DMS114 treated with DMSO at 0.1 percent for 48 hours (cell line): Measurements from ENCODE around the gene TMEM131L.
"Not testable (repeated sequence)": the region's sequence is repeated elsewhere in the genome, so short reads cannot be mapped to it uniquely, and the experiment has no call there.

Experiments
- DNase-seq: peaks from one replicate; lab custom pipeline; 2025; ENCODE audit not compliant: unreplicated experiment; lab: John Stamatoyannopoulos, UW

Gene TMEM131L

DNA sequence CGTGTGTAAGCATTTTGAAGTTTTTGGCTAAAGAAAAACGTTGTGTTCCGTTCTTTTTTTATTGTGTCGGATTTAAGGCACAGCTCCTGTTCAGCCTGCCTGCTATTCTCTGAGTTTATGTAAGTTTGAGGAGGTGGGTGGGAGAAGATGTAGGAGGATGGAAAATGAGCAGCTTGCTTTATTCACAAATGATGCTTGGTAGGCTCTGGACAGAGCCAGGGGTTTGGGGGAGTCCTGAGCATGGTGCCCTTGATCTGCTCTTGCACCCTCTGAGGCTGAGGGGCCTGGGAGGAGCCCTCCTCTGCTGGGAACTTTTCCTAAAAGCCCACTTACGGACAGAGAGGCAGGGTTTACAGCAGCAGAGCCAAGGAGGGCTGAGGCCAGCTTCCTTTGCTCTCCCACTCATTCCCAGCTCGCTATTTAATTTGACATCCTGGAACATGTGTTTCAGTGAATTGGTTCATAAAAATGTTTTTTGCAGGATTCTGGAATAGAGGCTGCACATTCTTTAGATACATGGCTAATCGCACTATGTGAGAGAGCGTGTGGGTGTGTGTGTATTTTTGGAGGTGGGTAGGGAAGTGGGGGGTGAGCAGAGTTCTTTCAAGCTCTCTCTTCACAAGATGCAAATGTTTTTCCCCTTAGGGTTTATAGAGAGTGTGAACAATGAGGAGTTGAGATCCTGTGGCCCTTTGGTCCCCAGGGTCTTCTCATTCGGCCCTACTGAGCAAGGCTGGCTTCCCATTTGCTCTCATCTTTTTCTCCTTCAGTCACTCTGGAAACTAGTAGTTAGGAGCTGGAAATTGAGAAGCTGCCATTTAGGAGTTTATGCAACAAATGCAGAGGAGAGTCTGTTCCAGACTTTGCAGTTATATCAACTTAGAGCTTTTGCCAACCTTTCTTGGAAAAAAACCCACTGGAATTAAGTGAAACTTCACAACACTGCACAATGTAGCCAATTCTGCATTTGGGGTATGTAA lies 32.1 kb downstream of the TMEM131L start:
- no peak for DNase-seq

DNA sequence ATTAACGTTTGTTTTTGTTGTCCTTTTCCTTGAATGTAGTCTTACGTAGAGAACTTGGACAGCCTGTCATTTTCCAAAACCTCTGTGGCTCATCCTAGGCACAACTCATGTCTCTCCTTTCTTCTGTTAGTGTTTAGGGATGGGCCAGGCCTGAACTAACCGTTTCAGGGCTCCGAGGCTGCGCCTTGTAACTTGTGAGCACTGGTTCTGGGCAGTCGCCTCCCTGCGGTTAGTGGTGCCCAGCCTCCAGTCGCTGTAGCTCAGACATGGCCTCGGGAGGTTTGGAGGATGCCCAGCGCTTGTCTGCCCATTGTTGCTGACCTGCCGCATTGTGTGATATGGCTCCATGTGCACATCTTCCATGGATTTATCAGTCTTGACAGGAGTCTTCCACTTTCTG lies 32.8 kb downstream of the TMEM131L start:
- DNase-seq = no peak

DNA sequence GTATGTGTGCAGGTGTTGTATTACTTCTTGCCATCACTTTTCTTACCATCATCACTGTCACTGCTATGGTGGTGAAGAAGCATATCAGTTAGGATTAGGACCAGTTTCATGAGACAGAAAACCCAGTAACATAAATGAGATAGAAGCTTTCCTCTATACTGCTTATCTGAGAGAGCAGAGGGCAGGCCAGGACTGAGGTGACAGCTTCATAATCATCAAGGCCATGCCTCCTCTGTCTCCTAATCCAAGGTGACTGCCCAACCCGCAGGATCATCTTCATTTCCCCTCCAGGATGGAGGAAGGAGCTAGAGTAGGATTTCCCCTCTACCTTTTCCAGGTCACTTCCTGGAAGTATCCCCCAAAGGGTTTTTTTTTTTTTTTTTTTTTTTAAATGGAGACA lies 35.4 kb downstream of the TMEM131L start:
- no peak for DNase-seq

DNA sequence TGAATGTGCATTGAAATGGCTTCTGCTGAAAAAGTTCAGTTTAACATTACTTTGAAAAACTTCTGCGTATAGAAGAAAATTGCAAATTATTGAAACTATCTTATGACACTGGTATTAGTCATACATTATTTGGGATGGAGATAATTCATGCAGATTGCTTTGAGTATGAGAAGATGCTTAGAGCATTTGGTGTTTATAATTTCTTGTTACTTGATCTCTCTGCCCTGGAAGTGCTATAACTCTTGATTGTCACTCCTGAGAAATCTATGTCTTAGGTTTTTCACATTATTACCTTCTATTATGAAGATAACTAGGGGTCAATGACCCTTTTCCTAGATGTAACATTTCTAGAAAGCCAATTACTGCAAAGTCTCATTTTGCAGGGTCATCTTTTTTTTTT lies 36.4 kb downstream of the TMEM131L start:
- DNase-seq = no peak

- DNase-seq = no peak
Observed at GRCh38 chr4:153506341-153507309, 40.5 kb downstream of the TMEM131L start.

DNA sequence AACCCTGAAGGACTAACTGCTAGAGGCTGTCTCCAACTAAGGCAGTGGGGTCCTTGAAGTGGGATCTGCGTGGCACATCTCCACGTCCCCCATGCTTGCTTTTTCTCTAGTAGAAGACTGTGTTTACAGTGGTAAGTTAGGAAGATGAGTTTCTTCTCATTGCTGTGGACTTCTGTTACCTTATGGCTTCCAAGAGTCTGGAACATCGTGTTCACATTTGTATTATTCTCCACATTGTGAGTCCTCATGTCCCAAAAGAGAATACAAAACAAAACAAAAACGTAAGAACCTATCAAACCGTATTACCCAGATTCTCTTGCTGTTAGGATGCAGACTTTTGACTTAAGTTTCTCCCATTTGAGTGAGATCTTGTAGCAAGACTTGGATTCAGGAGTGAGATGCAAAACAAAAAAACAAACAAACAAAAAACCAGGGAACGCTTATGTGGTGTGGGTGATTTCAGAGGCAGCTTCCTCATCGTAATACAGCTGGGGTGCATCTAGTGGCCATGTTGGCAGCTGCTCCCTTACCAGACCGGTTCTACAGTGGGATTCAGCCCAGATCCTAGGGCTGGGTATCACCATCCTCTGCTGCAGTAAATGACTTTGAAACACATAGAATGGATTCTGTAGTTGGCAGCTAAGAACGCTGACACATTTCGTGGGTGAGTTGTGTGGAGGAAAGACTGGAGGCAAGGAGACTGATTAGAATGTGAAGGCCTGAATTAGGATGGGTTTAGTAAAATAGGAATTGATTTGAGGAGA lies 41.3 kb downstream of the TMEM131L start:
- DNase-seq = no peak

DNA sequence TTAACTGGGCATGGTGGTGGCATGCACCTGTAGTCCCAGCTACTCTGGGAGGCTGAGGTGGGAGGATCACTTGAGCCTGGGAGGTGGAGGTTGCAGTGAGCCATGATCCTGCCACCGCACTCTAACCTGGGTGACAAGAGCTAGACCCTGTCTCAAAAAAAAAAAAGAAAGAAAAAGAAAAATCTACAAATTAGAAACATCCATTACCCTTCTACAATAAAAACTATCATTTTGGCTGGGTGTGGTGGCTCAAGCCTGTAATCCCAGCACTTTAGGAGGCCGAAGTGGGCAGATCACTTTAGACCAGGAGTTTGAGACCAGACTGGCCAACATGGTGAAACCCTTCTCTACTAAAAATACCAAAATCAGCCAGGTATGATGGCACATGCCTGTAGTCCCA lies 43.1 kb downstream of the TMEM131L start:
- not testable (repeated sequence) for DNase-seq

DNA sequence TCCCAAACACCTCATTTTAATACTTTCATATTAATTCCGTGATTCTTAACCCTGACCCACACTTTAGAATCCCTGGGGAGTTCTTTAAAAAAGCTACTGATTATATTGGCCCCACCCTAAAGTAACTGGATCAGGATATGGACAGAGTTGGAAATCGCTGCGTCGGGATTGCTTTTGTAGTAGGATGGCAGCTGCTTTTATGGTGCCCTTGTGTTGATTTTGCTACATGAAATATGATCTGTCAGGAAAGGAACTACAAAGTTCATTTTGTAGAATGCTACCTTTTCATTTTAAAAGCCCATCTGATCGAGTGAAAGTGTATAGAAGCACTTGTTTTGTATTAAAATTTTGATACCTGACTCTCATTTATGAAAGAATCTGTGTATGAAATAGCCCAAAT lies 43.6 kb downstream of the TMEM131L start:
- DNase-seq = no peak

GRCh38 chr4:153510252-153511001 lies 44.3 kb downstream of the TMEM131L start:
- DNase-seq = no peak

DNA sequence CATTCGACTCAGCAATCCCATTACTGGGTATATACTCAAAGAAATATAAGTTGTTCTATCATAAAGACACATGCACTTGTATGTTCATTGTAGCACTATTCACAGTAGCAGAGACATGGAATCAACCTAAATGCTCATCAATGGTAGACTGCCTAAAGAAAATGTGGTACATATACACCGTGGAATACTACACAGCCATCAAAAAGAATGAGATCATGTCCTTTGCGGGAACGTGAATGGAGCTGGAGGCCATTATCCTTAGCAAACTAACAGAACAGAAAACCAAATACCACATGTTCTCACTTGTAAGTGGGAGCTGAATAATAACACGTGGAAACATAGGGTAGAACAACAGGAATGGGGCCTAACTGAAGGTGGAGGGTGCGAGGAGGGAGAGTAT lies 44.9 kb downstream of the TMEM131L start:
- DNase-seq = no peak

DNA sequence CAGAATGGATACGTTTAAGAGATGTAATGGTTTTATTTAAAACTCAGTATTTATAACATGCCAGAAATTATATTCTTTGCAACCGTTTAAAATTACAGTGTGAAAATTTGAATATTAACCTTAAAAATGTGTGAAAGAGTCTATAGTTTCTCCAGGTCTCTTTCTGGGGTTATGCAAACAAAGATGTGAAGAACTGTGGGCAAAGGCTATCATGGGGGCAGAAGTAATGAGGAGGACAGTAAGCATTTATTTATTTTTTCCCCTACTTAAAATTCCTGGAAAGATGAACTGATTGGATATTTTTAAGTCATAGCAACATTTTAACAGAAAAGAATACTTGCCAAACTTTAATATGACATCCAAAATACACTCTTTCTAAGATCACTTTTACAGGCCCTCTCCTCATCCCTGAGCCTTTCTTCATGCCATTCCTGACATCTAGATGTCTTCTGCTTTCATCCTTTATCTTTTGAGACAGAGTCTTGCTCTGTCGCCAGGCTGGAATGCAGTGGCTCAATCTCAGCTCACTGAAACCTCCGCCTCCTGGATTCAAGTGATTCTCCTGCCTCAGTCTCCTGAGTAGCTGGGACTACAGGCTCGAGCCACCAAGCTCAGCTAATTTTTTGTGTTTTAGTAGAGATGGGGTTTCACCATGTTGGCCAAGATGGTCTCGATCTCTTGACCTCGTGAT lies 46.1 kb downstream of the TMEM131L start:
- no peak for DNase-seq

DNA sequence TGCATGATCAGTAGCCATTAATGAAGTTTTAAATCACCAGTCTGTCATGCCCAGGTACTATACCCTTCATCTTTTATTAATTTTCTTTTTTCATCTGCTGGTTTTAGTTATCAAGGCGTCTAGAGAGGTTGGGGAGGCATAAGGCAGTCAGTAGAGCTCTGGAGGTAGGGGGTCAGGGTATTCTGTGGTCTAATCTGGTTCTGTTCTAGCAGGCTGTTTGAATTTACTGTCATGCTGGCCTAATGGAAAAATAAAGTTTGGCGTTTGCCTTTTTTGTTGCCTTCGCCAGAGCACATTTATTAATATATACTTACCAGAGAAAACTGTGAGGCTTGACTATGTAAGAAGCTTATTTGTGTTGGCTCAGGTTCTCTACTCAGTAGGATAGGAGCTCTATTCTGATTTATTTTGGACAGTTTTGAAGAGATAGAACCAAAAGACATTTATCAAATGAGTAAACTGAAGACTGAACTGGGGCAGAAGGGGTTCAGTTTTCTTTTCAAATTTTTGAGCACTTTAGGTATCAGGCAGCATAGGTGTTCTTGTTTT lies 46.9 kb downstream of the TMEM131L start:
- no peak for DNase-seq

- no peak for DNase-seq
Observed at GRCh38 chr4:153513596-153513995, 47.4 kb downstream of the TMEM131L start.

DNA sequence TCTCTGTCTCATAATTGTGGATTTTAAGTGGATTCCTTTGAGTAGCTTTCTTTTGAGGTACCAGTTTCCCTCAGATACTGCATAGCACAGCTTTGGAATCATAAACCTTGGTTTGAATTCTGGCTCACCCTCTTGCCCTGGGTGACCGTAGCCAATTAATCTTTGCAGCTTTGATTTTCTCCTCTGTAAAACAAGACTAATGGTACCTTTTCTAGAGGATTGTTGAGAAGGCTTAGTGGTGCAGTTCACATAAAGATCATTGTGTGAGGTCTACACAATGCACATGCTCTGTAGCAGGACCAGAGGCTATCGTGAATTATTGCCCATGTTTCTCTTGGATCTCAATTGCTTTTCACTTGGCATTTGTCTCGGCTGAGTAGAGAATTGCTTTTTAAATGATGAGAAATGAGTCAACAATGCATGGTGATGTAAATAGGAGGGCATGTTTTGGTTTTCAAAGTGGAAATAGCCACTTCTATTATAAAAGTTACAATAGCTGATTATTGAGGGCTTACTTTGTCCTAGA lies 47.9 kb downstream of the TMEM131L start:
- no peak for DNase-seq

GRCh38 chr4:153514688-153515426 lies 48.7 kb downstream of the TMEM131L start:
- DNase-seq = no peak

DNA sequence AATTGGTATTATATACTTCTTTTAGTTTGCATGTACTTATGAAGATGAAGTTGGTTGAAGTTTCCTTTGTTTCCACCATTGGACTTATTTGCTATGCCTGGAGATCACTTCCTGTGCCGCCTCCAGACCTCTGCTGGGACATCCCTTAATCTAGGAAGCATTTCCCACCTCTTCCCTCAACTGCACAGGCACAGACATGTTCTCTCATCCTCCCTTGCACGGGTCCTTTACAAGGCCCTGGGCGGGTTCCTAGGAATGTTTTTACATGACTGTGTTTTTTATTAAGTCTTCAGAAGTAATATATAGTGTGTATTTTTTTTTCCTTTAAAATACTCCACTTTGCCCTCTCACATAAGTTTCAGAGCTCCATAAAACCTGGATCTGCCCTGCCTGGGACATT lies 51.0 kb downstream of the TMEM131L start:
- DNase-seq = no peak

DNA sequence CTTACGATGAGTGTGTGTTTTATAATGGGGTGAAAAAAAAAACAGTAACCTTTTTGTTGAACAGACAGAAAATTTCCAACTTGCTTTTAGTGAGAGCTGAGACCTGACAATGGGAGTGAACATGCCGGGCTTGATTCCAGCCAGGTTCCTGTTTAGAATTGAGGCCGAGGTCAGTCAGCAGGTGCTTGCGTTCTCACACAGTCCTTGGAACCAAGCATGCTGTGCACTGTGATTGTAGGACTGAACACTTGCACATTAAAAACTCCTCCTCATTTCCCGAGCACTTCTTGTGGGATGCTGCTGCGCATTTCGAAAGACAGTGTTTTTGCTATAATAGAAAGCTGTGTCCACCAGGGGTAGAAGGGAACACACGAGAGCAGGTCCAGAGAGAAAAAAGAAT lies 51.8 kb downstream of the TMEM131L start:
- DNase-seq = no peak

DNA sequence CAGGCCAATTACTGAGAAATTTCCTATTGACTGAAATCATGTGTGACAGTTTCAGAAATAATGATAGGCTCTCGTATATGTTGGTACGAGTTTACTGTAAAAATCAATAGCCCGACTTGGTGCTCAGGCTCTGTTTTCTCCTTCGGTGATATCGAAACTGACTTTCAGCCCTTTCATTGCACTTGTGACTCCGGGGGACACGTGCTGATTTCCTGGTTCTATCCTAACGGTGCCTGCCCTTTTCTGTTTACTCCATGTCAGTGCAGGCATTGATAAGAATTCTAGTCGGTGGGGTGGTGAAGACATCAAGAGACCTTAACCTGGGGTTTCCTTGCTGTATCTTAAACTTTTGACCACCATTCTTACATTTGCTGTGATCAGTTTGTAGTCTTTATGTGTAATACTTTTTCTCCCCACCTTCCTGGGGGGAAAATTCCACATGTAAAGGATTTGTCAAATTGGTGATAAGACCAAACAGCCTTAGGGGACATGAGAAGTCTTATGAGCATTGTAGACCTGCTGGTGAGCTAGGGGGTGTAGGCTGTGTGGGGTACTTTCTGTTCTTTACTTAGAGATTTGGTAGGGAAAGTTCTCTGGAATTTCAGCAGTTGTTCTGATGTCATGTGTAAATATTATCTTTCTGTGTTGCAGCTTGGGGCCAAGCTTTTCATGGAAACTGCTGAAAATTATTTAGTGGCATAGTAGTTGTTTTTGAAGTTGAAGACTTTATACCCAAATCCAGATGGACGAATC lies 52.7 kb downstream of the TMEM131L start:
- DNase-seq = no peak
